ENCODE measurements around the gene SEC22A.

Gene SEC22A

GRCh38 chr3:123262226-123262625 lies 60.5 kb downstream of the SEC22A start:
- in situ Hi-C loops (cut with MboI; ENCODE audit: low sequenced_read_pairs) = no loop called here

GRCh38 chr3:123262868-123263267 lies 61.1 kb downstream of the SEC22A start:
- in situ Hi-C loops (cut with MboI; ENCODE audit: low sequenced_read_pairs) = no loop called here

- in situ Hi-C loops (cut with MboI; ENCODE audit: low sequenced_read_pairs) = no loop called here
These were observed 62.2 kb downstream of the SEC22A start for GRCh38 chr3:123263941-123264340.

GRCh38 chr3:123267821-123268220 lies 66.1 kb downstream of the SEC22A start:
- in situ Hi-C loops (cut with MboI; ENCODE audit: low sequenced_read_pairs) = no loop called here

- in situ Hi-C loops (cut with MboI; ENCODE audit: low sequenced_read_pairs) = no loop called here
These were observed 69.1 kb downstream of the SEC22A start for GRCh38 chr3:123270818-123271217.

GRCh38 chr3:123271466-123272159 lies 69.9 kb downstream of the SEC22A start:
- in situ Hi-C loops (cut with MboI; ENCODE audit: low sequenced_read_pairs) = no loop called here

- in situ Hi-C loops (cut with MboI; ENCODE audit: low sequenced_read_pairs) = no loop called here
These were observed 70.8 kb downstream of the SEC22A start for GRCh38 chr3:123272547-123272946.

- in situ Hi-C loops (cut with MboI; ENCODE audit: low sequenced_read_pairs) = no loop called here
These were observed 73.9 kb downstream of the SEC22A start for GRCh38 chr3:123275691-123276090.

- in situ Hi-C loops (cut with MboI; ENCODE audit: low sequenced_read_pairs) = no loop called here
These were observed 74.7 kb downstream of the SEC22A start for GRCh38 chr3:123276346-123277006.

GRCh38 chr3:123277106-123277505 lies 75.4 kb downstream of the SEC22A start:
- in situ Hi-C loops (cut with MboI; ENCODE audit: low sequenced_read_pairs) = no loop called here

- in situ Hi-C loops (cut with MboI; ENCODE audit: low sequenced_read_pairs) = no loop called here
These were observed 76.7 kb downstream of the SEC22A start for GRCh38 chr3:123278446-123278845.

- in situ Hi-C loops (cut with MboI; ENCODE audit: low sequenced_read_pairs) = no loop called here
These were observed 77.4 kb downstream of the SEC22A start for GRCh38 chr3:123279121-123279520.

GRCh38 chr3:123281406-123281805 lies 79.7 kb downstream of the SEC22A start:
- in situ Hi-C loops (cut with MboI; ENCODE audit: low sequenced_read_pairs) = no loop called here

- in situ Hi-C loops (cut with MboI; ENCODE audit: low sequenced_read_pairs) = no loop called here
These were observed 80.2 kb downstream of the SEC22A start for GRCh38 chr3:123281929-123282328.

GRCh38 chr3:123282461-123282860 lies 80.7 kb downstream of the SEC22A start:
- in situ Hi-C loops (cut with MboI; ENCODE audit: low sequenced_read_pairs) = no loop called here

- in situ Hi-C loops (cut with MboI; ENCODE audit: low sequenced_read_pairs) = no loop called here
These were observed 81.3 kb downstream of the SEC22A start for GRCh38 chr3:123283074-123283473.

GRCh38 chr3:123283657-123284398 lies 82.1 kb downstream of the SEC22A start:
- in situ Hi-C loops (cut with MboI; ENCODE audit: low sequenced_read_pairs) = no loop called here

- in situ Hi-C loops (cut with MboI; ENCODE audit: low sequenced_read_pairs) = no loop called here
These were observed 82.8 kb downstream of the SEC22A start for GRCh38 chr3:123284399-123285010.

- in situ Hi-C loops (cut with MboI; ENCODE audit: low sequenced_read_pairs) = no loop called here
These were observed 83.3 kb downstream of the SEC22A start for GRCh38 chr3:123285066-123285465.

- in situ Hi-C loops (cut with MboI; ENCODE audit: low sequenced_read_pairs) = no loop called here
These were observed 83.7 kb downstream of the SEC22A start for GRCh38 chr3:123285479-123285878.

- in situ Hi-C loops (cut with MboI; ENCODE audit: low sequenced_read_pairs) = no loop called here
These were observed 84.2 kb downstream of the SEC22A start for GRCh38 chr3:123285931-123286307.

All from HL-60/S4 treated with retinoic acid at 250 ng/mL for 4 days and 3 days (cell line).